ENCODE data around the gene PSORS1C1. TPM values are rescaled to one million over a fixed set of nuclear protein-coding genes. Genes with fewer than 3 reads are reported as not detected.
"Not testable (repeated sequence)": the region's sequence is repeated elsewhere in the genome, so short reads cannot be mapped to it uniquely, and the experiment has no call there.

Gene PSORS1C1, protein sequence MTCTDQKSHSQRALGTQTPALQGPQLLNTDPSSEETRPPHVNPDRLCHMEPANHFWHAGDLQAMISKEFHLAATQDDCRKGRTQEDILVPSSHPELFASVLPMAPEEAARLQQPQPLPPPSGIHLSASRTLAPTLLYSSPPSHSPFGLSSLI
- total RNA-seq: 1.3 TPM
- polyA plus RNA-seq (ENCODE audit: insufficient read depth in 1 of 8, insufficient read length in 8 of 8, low replicate concordance in 1 of 8): 1 to 10 TPM in 1 of 8 donors, under 1 TPM in 7; 0.22 to 1.4 (median 0.70) TPM
- long read RNA-seq, donor 1: 0 reads
- long read RNA-seq, donor 2: 0 reads
- long read RNA-seq, donor 3: 0 reads
- long read RNA-seq, donor 4: 0 reads
- long read RNA-seq, donor 5: 0 reads
- long read RNA-seq, donor 6, partial matches to known transcripts: 0 of 1 reads
- long read RNA-seq, donor 6, other reads (novel, unspliced or antisense): 0 of 1 reads
- long read RNA-seq, donor 7: 0 reads
- long read RNA-seq, donor 8: 0 reads
- long read RNA-seq, donor 9: 0 reads
- long read RNA-seq, donor 10: 0 reads
- long read RNA-seq, donor 11, partial matches to known transcripts: 0 of 1 reads
- long read RNA-seq, donor 11, other reads (novel, unspliced or antisense): 0 of 1 reads

- WGBS (ENCODE audit: insufficient coverage): 38% methylated on average over 1 of the region's 3 CpGs
- DNase-seq: peak; percentile 92
Measured at GRCh38 chr6:31114541-31114878, at the start of gene PSORS1C1. Gene PSORS1C1 (plus strand): TSS chr6:31114800. CDS start chr6:31129633, 14,833 bp downstream.

DNA sequence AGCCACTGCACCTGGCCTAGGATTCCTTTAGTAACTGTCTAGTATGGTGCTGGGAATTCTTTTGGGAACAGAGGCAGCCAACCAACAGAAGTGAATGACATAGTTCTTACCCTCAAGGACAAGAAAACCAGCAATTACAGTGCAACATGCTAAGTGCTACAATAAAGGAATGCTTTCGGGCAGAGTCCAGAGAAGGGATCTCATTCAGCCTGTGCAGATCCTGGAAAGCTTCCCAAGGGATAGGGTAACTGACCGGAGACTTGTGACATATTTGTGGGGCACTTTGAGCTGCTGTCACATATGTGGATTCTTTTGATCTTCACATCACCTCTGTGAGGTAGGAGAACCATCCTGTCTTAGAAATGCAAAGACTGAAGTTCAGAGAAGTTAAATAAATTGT lies 49.0 kb upstream of the PSORS1C1 start:
- Histone ChIP-seq H3K27me3 (ENCODE audit: control insufficient read depth, insufficient read depth, low read length) (peaks cover 4% of the 10 kb centered on the region), H3K27ac (ENCODE audit: low read length) (no peak overlapping the region), H3K4me1 (ENCODE audit: control insufficient read depth, insufficient read depth, low read length) (no peaks in the 10 kb centered on the region), H3K4me3 (ENCODE audit: low read length) (no peak overlapping the region), H3K9me3 (replicated peaks; ENCODE audit: control insufficient read depth, low read depth, low read length) (no peaks in the 10 kb centered on the region), H3K36me3 (ENCODE audit: control insufficient read depth, insufficient read depth, low read length) (no peaks in the 10 kb centered on the region)
- no peak for DNase-seq
- WGBS (ENCODE audit: insufficient coverage): 40% methylated on average over 1 of the region's 2 CpGs

More at GRCh38 chr6:31114541-31114878, at the start of gene PSORS1C1:
- peaks cover 22% of the 10 kb centered on the region for H3K27me3 ChIP-seq (ENCODE audit: control insufficient read depth, insufficient read depth, low read length)
- H3K9me3 ChIP-seq (replicated peaks; ENCODE audit: control insufficient read depth, low read depth, low read length): no peaks in the 10 kb centered on the region
- peak within 1 kb of the TSS; percentile 70 for H3K27ac ChIP-seq (ENCODE audit: low read length)
- no peaks in the 10 kb centered on the region for H3K36me3 ChIP-seq (ENCODE audit: control insufficient read depth, insufficient read depth, low read length)
- H3K4me1 ChIP-seq (ENCODE audit: control insufficient read depth, insufficient read depth, low read length): peaks cover 25% of the 10 kb centered on the region
- no peak within 1 kb of the TSS for H3K4me3 ChIP-seq (ENCODE audit: low read length)

- not testable (repeated sequence) for H3K9me3 ChIP-seq (replicated peaks; ENCODE audit: control insufficient read depth, low read depth, low read length); H3K4me3 ChIP-seq (ENCODE audit: low read length); H3K36me3 ChIP-seq (ENCODE audit: control insufficient read depth, insufficient read depth, low read length); H3K4me1 ChIP-seq (ENCODE audit: control insufficient read depth, insufficient read depth, low read length); H3K27me3 ChIP-seq (ENCODE audit: control insufficient read depth, insufficient read depth, low read length); H3K27ac ChIP-seq (ENCODE audit: low read length); DNase-seq
- 96% methylated on average over 4 of the region's 32 CpGs for WGBS (ENCODE audit: insufficient coverage)
Measured at GRCh38 chr6:31067028-31067427, 47.6 kb upstream of the PSORS1C1 start.

- not testable (repeated sequence) for H3K27me3 ChIP-seq (ENCODE audit: control insufficient read depth, insufficient read depth, low read length); H3K4me3 ChIP-seq (ENCODE audit: low read length); H3K27ac ChIP-seq (ENCODE audit: low read length); H3K4me1 ChIP-seq (ENCODE audit: control insufficient read depth, insufficient read depth, low read length); H3K9me3 ChIP-seq (replicated peaks; ENCODE audit: control insufficient read depth, low read depth, low read length); DNase-seq; H3K36me3 ChIP-seq (ENCODE audit: control insufficient read depth, insufficient read depth, low read length)
- no CpG with 5 or more reads among the region's 11 CpGs for WGBS (ENCODE audit: insufficient coverage)
Measured at GRCh38 chr6:31067891-31068668, 46.5 kb upstream of the PSORS1C1 start.

GRCh38 chr6:31068669-31069340 lies 45.8 kb upstream of the PSORS1C1 start:
- Histone ChIP-seq H3K4me3 (ENCODE audit: low read length) (no peak overlapping the region), H3K27me3 (ENCODE audit: control insufficient read depth, insufficient read depth, low read length) (no peaks in the 10 kb centered on the region)
- WGBS (ENCODE audit: insufficient coverage): 0% methylated on average over 4 of the region's 13 CpGs

GRCh38 chr6:31070711-31071197 lies 43.8 kb upstream of the PSORS1C1 start:
- DNase-seq: peak; percentile 78
- Histone ChIP-seq H3K4me3 (ENCODE audit: low read length) (no peak overlapping the region), H3K4me1 (ENCODE audit: control insufficient read depth, insufficient read depth, low read length) (no peaks in the 10 kb centered on the region), H3K9me3 (replicated peaks; ENCODE audit: control insufficient read depth, low read depth, low read length) (no peaks in the 10 kb centered on the region), H3K27me3 (ENCODE audit: control insufficient read depth, insufficient read depth, low read length) (no peaks in the 10 kb centered on the region), H3K27ac (ENCODE audit: low read length) (no peak overlapping the region), H3K36me3 (ENCODE audit: control insufficient read depth, insufficient read depth, low read length) (no peaks in the 10 kb centered on the region)
- 0% methylated on average over 2 of the region's 6 CpGs for WGBS (ENCODE audit: insufficient coverage)

More at GRCh38 chr6:31068669-31069340, 45.8 kb upstream of the PSORS1C1 start:
- peak; percentile 81 for DNase-seq
- Histone ChIP-seq H3K4me1 (ENCODE audit: control insufficient read depth, insufficient read depth, low read length) (no peaks in the 10 kb centered on the region), H3K36me3 (ENCODE audit: control insufficient read depth, insufficient read depth, low read length) (no peaks in the 10 kb centered on the region), H3K27ac (ENCODE audit: low read length) (no peak overlapping the region), H3K9me3 (replicated peaks; ENCODE audit: control insufficient read depth, low read depth, low read length) (no peaks in the 10 kb centered on the region)

DNA sequence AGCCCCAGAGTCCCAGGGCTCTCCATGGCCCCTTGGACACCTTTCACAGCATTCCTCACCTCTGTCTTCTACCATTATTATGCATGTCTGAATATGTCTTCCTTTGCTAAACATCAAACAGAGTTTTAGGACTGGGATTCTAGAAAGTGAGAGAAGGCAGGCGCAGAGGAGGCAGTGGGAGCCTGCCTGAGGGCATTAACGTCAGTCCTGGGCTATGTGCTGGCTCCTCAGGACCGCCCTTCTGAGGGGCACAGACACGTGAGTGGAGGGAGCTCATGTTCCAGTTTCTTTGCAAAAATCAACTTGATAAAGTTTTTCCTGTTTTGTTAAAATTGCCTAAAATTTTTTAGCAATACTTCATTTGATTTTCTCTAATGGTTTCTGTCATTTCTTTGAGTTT lies 40.2 kb upstream of the PSORS1C1 start:
- no peaks in the 10 kb centered on the region for H3K9me3 ChIP-seq (replicated peaks; ENCODE audit: control insufficient read depth, low read depth, low read length)
- no peaks in the 10 kb centered on the region for H3K27me3 ChIP-seq (ENCODE audit: control insufficient read depth, insufficient read depth, low read length)
- peaks cover under 1% of the 10 kb centered on the region for H3K4me1 ChIP-seq (ENCODE audit: control insufficient read depth, insufficient read depth, low read length)
- no peak for DNase-seq
- no peaks in the 10 kb centered on the region for H3K36me3 ChIP-seq (ENCODE audit: control insufficient read depth, insufficient read depth, low read length)
- no peak overlapping the region for H3K4me3 ChIP-seq (ENCODE audit: low read length)
- no peak overlapping the region for H3K27ac ChIP-seq (ENCODE audit: low read length)
- WGBS (ENCODE audit: insufficient coverage): 50% methylated on average over 2 of the region's 4 CpGs

DNA sequence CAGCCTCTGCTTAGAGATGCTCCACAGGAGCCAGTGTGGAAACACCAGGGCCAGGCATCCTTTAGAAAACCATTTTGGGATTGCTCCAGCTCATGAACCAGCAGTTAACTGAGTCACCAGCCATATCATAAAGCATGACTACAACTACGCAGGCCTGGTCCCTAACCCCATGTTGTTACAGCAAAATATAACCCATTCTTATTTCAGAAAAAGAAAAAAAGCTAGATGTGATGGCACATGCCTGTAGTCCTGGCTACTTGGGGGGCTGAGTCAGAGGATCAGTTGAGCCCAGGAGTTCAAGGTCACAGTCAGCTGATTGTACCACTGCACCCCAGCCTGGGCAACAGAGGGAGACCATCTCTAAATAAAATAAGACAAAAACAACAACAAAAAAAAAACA lies 39.1 kb upstream of the PSORS1C1 start:
- Histone ChIP-seq H3K27ac (ENCODE audit: low read length) (no peak overlapping the region), H3K4me1 (ENCODE audit: control insufficient read depth, insufficient read depth, low read length) (peaks cover 3% of the 10 kb centered on the region), H3K27me3 (ENCODE audit: control insufficient read depth, insufficient read depth, low read length) (peaks cover 5% of the 10 kb centered on the region), H3K36me3 (ENCODE audit: control insufficient read depth, insufficient read depth, low read length) (no peaks in the 10 kb centered on the region), H3K4me3 (ENCODE audit: low read length) (no peak overlapping the region), H3K9me3 (replicated peaks; ENCODE audit: control insufficient read depth, low read depth, low read length) (no peaks in the 10 kb centered on the region)
- DNase-seq: no peak
- WGBS (ENCODE audit: insufficient coverage): no CpG with 5 or more reads among the region's 1 CpG

GRCh38 chr6:31076611-31077010 lies 38.0 kb upstream of the PSORS1C1 start:
- H3K9me3 ChIP-seq (replicated peaks; ENCODE audit: control insufficient read depth, low read depth, low read length): no peaks in the 10 kb centered on the region
- H3K4me3 ChIP-seq (ENCODE audit: low read length): no peak overlapping the region
- H3K36me3 ChIP-seq (ENCODE audit: control insufficient read depth, insufficient read depth, low read length): no peaks in the 10 kb centered on the region
- peaks cover 6% of the 10 kb centered on the region for H3K27me3 ChIP-seq (ENCODE audit: control insufficient read depth, insufficient read depth, low read length)
- DNase-seq: no peak
- WGBS (ENCODE audit: insufficient coverage): no CpG with 5 or more reads among the region's 4 CpGs
- no peak overlapping the region for H3K27ac ChIP-seq (ENCODE audit: low read length)
- H3K4me1 ChIP-seq (ENCODE audit: control insufficient read depth, insufficient read depth, low read length): peaks cover 3% of the 10 kb centered on the region
